Mesenchymal stem cell (in vitro differentiated cells and primary cell): ENCODE results near the gene C16orf95.

Experiments used
- DNase-seq: peaks from one replicate; pipeline ENCODE4 v3.0.0-alpha.2; 2013
- H2AFZ ChIP-seq: one replicate; pipeline ENCODE4 v1.6.1; 2013; ENCODE audit warnings: low read depth, mild to moderate bottlenecking, control low read depth, inconsistent platforms, low read length, moderate library complexity
- H2AK5ac ChIP-seq: 2 replicates; pipeline ENCODE4 v1.6.1; 2013; ENCODE audit warnings: low read length, moderate library complexity, mild to moderate bottlenecking, inconsistent platforms; ENCODE audit not compliant: severe bottlenecking
- H2BK120ac ChIP-seq: one replicate; pipeline ENCODE4 v1.6.1; 2013; ENCODE audit warnings: low read depth, mild to moderate bottlenecking, inconsistent platforms, low read length, moderate library complexity
- H2BK12ac ChIP-seq, 2 experiments: one replicate each; pipeline ENCODE4 v1.6.1; 2013; ENCODE audit warnings: inconsistent platforms in 2 of 2, low read length in 2 of 2, mild to moderate bottlenecking in 2 of 2, moderate library complexity in 2 of 2, control low read depth in 1 of 2
- H2BK15ac ChIP-seq: one replicate; pipeline ENCODE4 v1.6.1; 2013; ENCODE audit warnings: mild to moderate bottlenecking, low read depth, inconsistent platforms; ENCODE audit not compliant: poor library complexity, severe bottlenecking
- H2BK5ac ChIP-seq: 2 replicates; pipeline ENCODE4 v1.6.1; 2013; ENCODE audit warnings: low read depth, mild to moderate bottlenecking, low read length, control low read depth, inconsistent platforms; ENCODE audit not compliant: poor library complexity, severe bottlenecking
- H3K14ac ChIP-seq, 2 experiments: one replicate each; pipeline ENCODE4 v1.6.1; 2013; ENCODE audit warnings: inconsistent platforms in 2 of 2, low read length in 2 of 2, control low read depth in 1 of 2, mild to moderate bottlenecking in 1 of 2, moderate library complexity in 1 of 2
- H3K18ac ChIP-seq, 2 experiments: one replicate each; pipeline ENCODE4 v1.6.1; 2013; ENCODE audit warnings: inconsistent platforms in 2 of 2, low read length in 2 of 2, control low read depth in 1 of 2, low read depth in 1 of 2, mild to moderate bottlenecking in 1 of 2
- H3K23ac ChIP-seq, 2 experiments: one replicate each; pipeline ENCODE4 v1.6.1; 2013; ENCODE audit warnings: inconsistent platforms in 2 of 2, low read length in 2 of 2, mild to moderate bottlenecking in 2 of 2, moderate library complexity in 2 of 2, control low read depth in 1 of 2
- H3K27ac ChIP-seq: 2 replicates; pipeline ENCODE4 v1.5.1; 2013; ENCODE audit warnings: mild to moderate bottlenecking, moderate library complexity, low read length, control low read depth, inconsistent platforms; ENCODE audit not compliant: poor library complexity, severe bottlenecking
- H3K27me3 ChIP-seq, 2 experiments: 2 replicates each; pipeline versions ENCODE4 v1.6.1 to v1.7.0; 2013; ENCODE audit warnings: low read length in 2 of 2, mild to moderate bottlenecking in 2 of 2, moderate library complexity in 2 of 2, control low read depth in 1 of 2, inconsistent platforms in 1 of 2; ENCODE audit not compliant: control insufficient read depth in 1 of 2, insufficient read depth in 1 of 2
- H3K36me3 ChIP-seq, 2 experiments: 2 replicates each; pipeline versions ENCODE4 v1.6.1 to v1.7.0; 2013; ENCODE audit warnings: low read length in 2 of 2, control low read depth in 1 of 2, inconsistent platforms in 1 of 2, low read depth in 1 of 2, mild to moderate bottlenecking in 1 of 2; ENCODE audit not compliant: insufficient read depth in 2 of 2, control insufficient read depth in 1 of 2
- H3K4ac ChIP-seq, 2 experiments: one replicate each; pipeline ENCODE4 v1.6.1; 2013; ENCODE audit warnings: inconsistent platforms in 2 of 2, low read length in 2 of 2, mild to moderate bottlenecking in 2 of 2, moderate library complexity in 2 of 2, control low read depth in 1 of 2, low read depth in 1 of 2
- H3K4me1 ChIP-seq: 2 replicates; pipeline ENCODE4 v1.6.1; 2013; ENCODE audit warnings: low read depth, low read length, control low read depth; ENCODE audit not compliant: control insufficient read depth, insufficient read depth
- H3K4me2 ChIP-seq: 2 replicates; pipeline ENCODE4 v1.6.1; 2013; ENCODE audit warnings: low read length, mild to moderate bottlenecking, inconsistent platforms; ENCODE audit not compliant: poor library complexity, severe bottlenecking
- H3K4me3 ChIP-seq, 2 experiments: 2 replicates each; pipeline versions ENCODE4 v1.5.1 to v1.7.0; 2013; ENCODE audit warnings: low read length in 2 of 2, mild to moderate bottlenecking in 2 of 2, control low read depth in 1 of 2, low read depth in 1 of 2; ENCODE audit not compliant: insufficient read depth in 1 of 2
- H3K79me1 ChIP-seq: replicated peaks from 2 replicates; pipeline ENCODE4 v1.6.1; 2013; ENCODE audit warnings: mild to moderate bottlenecking, control low read depth, low read length, inconsistent platforms; ENCODE audit not compliant: poor library complexity, severe bottlenecking
- H3K9ac ChIP-seq: 2 replicates; pipeline ENCODE4 v1.7.0; 2013; ENCODE audit warnings: mild to moderate bottlenecking, low read length, moderate library complexity
- H3K9me3 ChIP-seq: 2 replicates; pipeline ENCODE4 v1.7.0; 2013; ENCODE audit warnings: mild to moderate bottlenecking, low read length; ENCODE audit not compliant: control insufficient read depth
- H4K8ac ChIP-seq: one replicate; pipeline ENCODE4 v1.6.1; 2013; ENCODE audit warnings: inconsistent platforms, mild to moderate bottlenecking, low read length, moderate library complexity
- H4K91ac ChIP-seq: one replicate; pipeline ENCODE4 v1.6.1; 2013; ENCODE audit warnings: mild to moderate bottlenecking, low read length, inconsistent platforms
- WGBS: methylation state at CpG from one replicate; pipeline ENCODE4 v1.1.7; 2013; ENCODE audit warnings: mixed read lengths; 5-methylcytosine and 5-hydroxymethylcytosine counted together

The C16orf95 gene

GRCh38 chr16:87323727-87324410 lies 6.7 kb upstream of the C16orf95 start:
- Histone ChIP-seq H3K14ac (no peak overlapping the region), H3K4me1 (peaks cover 18% of the 10 kb centered on the region), H4K8ac (no peak overlapping the region), H3K27ac (no peak overlapping the region), H2AK5ac (no peak overlapping the region), H3K36me3 (peaks cover 49 to 56% of the 10 kb centered on the region in 2 experiments), H2AFZ (no peak overlapping the region), H2BK120ac (no peak overlapping the region), H2BK15ac (no peak overlapping the region), H2BK12ac (no peak overlapping the region), H3K9ac (no peak overlapping the region), H4K91ac (peak overlapping the region; percentile 8), H3K9me3 (no peaks in the 10 kb centered on the region), H3K18ac (no peak overlapping the region), H2BK5ac (no peak overlapping the region), H3K23ac (no peak overlapping the region), H3K4me2 (no peak overlapping the region), H3K4me3 (no peak overlapping the region), H3K27me3 (no peaks in the 10 kb centered on the region), H3K4ac (peak overlapping the region in 1 of 2 experiments; percentile 62), H3K79me1 (peaks cover 42% of the 10 kb centered on the region)
- 95% methylated on average over 21 of the region's 21 CpGs for WGBS
- DNase-seq, result no peak

GRCh38 chr16:87322833-87323726 lies 5.9 kb upstream of the C16orf95 start:
- 95% methylated on average over 33 of the region's 35 CpGs for WGBS
- H4K8ac ChIP-seq, result no peak overlapping the region
- H3K4me1 ChIP-seq, result peaks cover 22% of the 10 kb centered on the region
- H3K27ac ChIP-seq, result no peak overlapping the region
- H2AFZ ChIP-seq, result no peak overlapping the region
- no peak overlapping the region for H3K4me3 ChIP-seq
- H2AK5ac ChIP-seq, result no peak overlapping the region
- no peak overlapping the region for H2BK15ac ChIP-seq
- H3K27me3 ChIP-seq, result no peaks in the 10 kb centered on the region
- no peak overlapping the region for H3K23ac ChIP-seq
- no peak overlapping the region for H3K4me2 ChIP-seq
- peaks cover 42 to 48% of the 10 kb centered on the region in 2 experiments for H3K36me3 ChIP-seq
- H3K9ac ChIP-seq, result no peak overlapping the region
- no peaks in the 10 kb centered on the region for H3K9me3 ChIP-seq
- no peak for DNase-seq
- no peak overlapping the region for H2BK12ac ChIP-seq
- no peak overlapping the region for H3K4ac ChIP-seq
- H3K18ac ChIP-seq, result no peak overlapping the region
- no peak overlapping the region for H2BK120ac ChIP-seq
- H3K14ac ChIP-seq, result no peak overlapping the region
- H4K91ac ChIP-seq, result no peak overlapping the region
- no peak overlapping the region for H2BK5ac ChIP-seq
- H3K79me1 ChIP-seq, result peaks cover 39% of the 10 kb centered on the region

- Histone ChIP-seq H3K4me2 (no peak overlapping the region), H2BK12ac (no peak overlapping the region), H2AFZ (no peak overlapping the region), H2BK15ac (no peak overlapping the region), H2BK5ac (no peak overlapping the region), H2BK120ac (no peak overlapping the region), H3K4ac (no peak overlapping the region), H3K23ac (no peak overlapping the region), H3K14ac (no peak overlapping the region), H3K9me3 (no peaks in the 10 kb centered on the region), H3K9ac (no peak overlapping the region), H3K4me1 (peaks cover 23% of the 10 kb centered on the region), H3K36me3 (peaks cover 35 to 41% of the 10 kb centered on the region in 2 experiments), H3K27ac (no peak overlapping the region), H3K79me1 (peaks cover 36% of the 10 kb centered on the region), H2AK5ac (no peak overlapping the region), H3K27me3 (no peaks in the 10 kb centered on the region), H3K18ac (no peak overlapping the region), H4K91ac (no peak overlapping the region), H3K4me3 (no peak overlapping the region), H4K8ac (no peak overlapping the region)
- WGBS, result 95% methylated on average over 8 of the region's 9 CpGs
- no peak for DNase-seq
Observed at GRCh38 chr16:87322360-87322759, 5.2 kb upstream of the C16orf95 start.
